SU-DHL-6 (cell line): Measurements from ENCODE around the gene RASSF9.

Experiments
- H2AFZ ChIP-seq: fragments of 200-600 bp; sonication (generic); 2 replicates; pipeline ENCODE4 v1.6.1; 2014; ENCODE audit warnings: low read depth, mild to moderate bottlenecking, moderate library complexity, mixed read lengths, antibody characterized with exemption, low read length; ENCODE audit not compliant: severe bottlenecking
- H3F3A ChIP-seq: fragments of 200-600 bp; shearing (Covaris generic); 2 replicates; pipeline ENCODE4 v1.6.0; 2016; ENCODE audit warnings: antibody characterized with exemption, mild to moderate bottlenecking; ENCODE audit not compliant: insufficient read depth
- H3K27ac ChIP-seq: fragments of 200-600 bp; sonication (generic); 2 replicates; pipeline ENCODE4 v1.5.1; 2016; ENCODE audit warnings: low read depth, mild to moderate bottlenecking, low read length, moderate library complexity, mixed read lengths
- H3K27me3 ChIP-seq: fragments of 200-600 bp; sonication (generic), shearing (Covaris generic); 2 replicates; pipeline ENCODE4 v1.6.0; 2014; ENCODE audit warnings: mild to moderate bottlenecking, low read length
- H3K36me3 ChIP-seq: fragments of 200-600 bp; sonication (generic); 2 replicates; pipeline ENCODE4 v1.6.1; 2014; ENCODE audit warnings: mild to moderate bottlenecking, low read length, mixed read lengths
- H3K4me2 ChIP-seq: fragments of 300-600, 200-600 bp; shearing (Covaris generic), sonication (generic); 2 replicates; pipeline ENCODE4 v1.6.0; 2014; ENCODE audit warnings: low read length, low read depth, mild to moderate bottlenecking; ENCODE audit not compliant: poor library complexity, severe bottlenecking
- H3K4me3 ChIP-seq: fragments of 200-600 bp; sonication (generic); 2 replicates; pipeline ENCODE4 v1.5.1; 2014; ENCODE audit warnings: antibody characterized with exemption, low read length, mild to moderate bottlenecking, mixed read lengths; ENCODE audit not compliant: insufficient read depth, poor library complexity, severe bottlenecking
- H3K79me2 ChIP-seq: fragments of 200-600 bp; sonication (generic); 2 replicates; pipeline ENCODE4 v1.6.1; 2014; ENCODE audit warnings: mild to moderate bottlenecking, low read length, moderate library complexity; ENCODE audit not compliant: insufficient read depth
- H3K9ac ChIP-seq: fragments of 200-600 bp; sonication (generic); 2 replicates; pipeline ENCODE4 v1.7.0; 2014; ENCODE audit warnings: mild to moderate bottlenecking, low read length
- H3K9me2 ChIP-seq: fragments of 200-600 bp; sonication (generic); replicated peaks from 2 replicates; pipeline ENCODE4 v1.6.1; 2014; ENCODE audit warnings: low read length; ENCODE audit not compliant: insufficient read depth
- H3K9me3 ChIP-seq: fragments of 200-600 bp; sonication (generic); 2 replicates; pipeline ENCODE4 v1.6.1; 2014; ENCODE audit warnings: low read length, mixed read lengths; ENCODE audit not compliant: insufficient read depth
- H4K20me1 ChIP-seq: fragments of 200-600 bp; sonication (generic); 2 replicates; pipeline ENCODE4 v1.6.1; 2014; ENCODE audit warnings: low read depth, mild to moderate bottlenecking, antibody characterized with exemption, low read length, moderate library complexity, mixed read lengths
- CTCF ChIP-seq: fragments of 200-600 bp; sonication (generic); IDR thresholded peaks from one replicate; pipeline ENCODE4 v1.5.1; 2017; ENCODE audit warnings: antibody characterized with exemption, mild to moderate bottlenecking, low read length, moderate library complexity; ENCODE audit not compliant: insufficient read depth, poor library complexity, severe bottlenecking
- EZH2phosphoT487 ChIP-seq: fragments of 200-600 bp; sonication (generic), shearing (Covaris generic); conservative IDR thresholded peaks from 2 replicates; pipeline ENCODE4 v1.6.1; 2018; ENCODE audit warnings: mild to moderate bottlenecking, antibody characterized with exemption, low read length, moderate library complexity, mixed read lengths

The RASSF9 gene

GRCh38 chr12:85874031-85874461 is 37.8 kb upstream of the RASSF9 start, which contains the start of gene NTS:
Gene NTS (plus strand): TSS chr12:85874295. CDS start chr12:85874404, 109 bp downstream.
- no peak within 1 kb of the TSS for H3K4me3 ChIP-seq
- no peak within 1 kb of the TSS for H3K9ac ChIP-seq
- H2AFZ ChIP-seq = no peak within 1 kb of the TSS
- H3K4me2 ChIP-seq = no peak within 1 kb of the TSS
- no peaks in the 10 kb centered on the region for H3K9me2 ChIP-seq
- H4K20me1 ChIP-seq = no peaks in the 10 kb centered on the region
- TF ChIP-seq CTCF = no peak
- no peak for TF ChIP-seq EZH2phosphoT487
- no peaks in the 10 kb centered on the region for H3K9me3 ChIP-seq
- H3F3A ChIP-seq = no peaks in the 10 kb centered on the region
- H3K79me2 ChIP-seq = no peaks in the 10 kb centered on the region
- no peaks in the 10 kb centered on the region for H3K27me3 ChIP-seq
- H3K27ac ChIP-seq = no peak within 1 kb of the TSS
- H3K36me3 ChIP-seq = no peaks in the 10 kb centered on the region

GRCh38 chr12:85872497-85873091 is 36.4 kb upstream of the RASSF9 start:
- Histone ChIP-seq H3F3A (no peaks in the 10 kb centered on the region), H3K27me3 (no peaks in the 10 kb centered on the region), H3K9me3 (no peaks in the 10 kb centered on the region), H4K20me1 (no peaks in the 10 kb centered on the region), H3K9ac (no peak overlapping the region), H3K27ac (no peak overlapping the region), H3K79me2 (no peaks in the 10 kb centered on the region), H3K4me2 (no peak overlapping the region), H3K4me3 (no peak overlapping the region), H3K36me3 (no peaks in the 10 kb centered on the region), H2AFZ (no peak overlapping the region), H3K9me2 (no peaks in the 10 kb centered on the region)
- peak; percentile 63 for TF ChIP-seq CTCF
- TF ChIP-seq EZH2phosphoT487 = no peak

GRCh38 chr12:85866986-85867776 is 31.0 kb upstream of the RASSF9 start:
- no peak overlapping the region for H3K4me3 ChIP-seq

More at GRCh38 chr12:85866986-85867776, 31.0 kb upstream of the RASSF9 start:
- H3K4me2 ChIP-seq = no peak overlapping the region
- no peak overlapping the region for H2AFZ ChIP-seq
- no peaks in the 10 kb centered on the region for H3K79me2 ChIP-seq
- H3K36me3 ChIP-seq = no peaks in the 10 kb centered on the region
- no peak overlapping the region for H3K27ac ChIP-seq
- no peak overlapping the region for H3K9ac ChIP-seq
- TF ChIP-seq EZH2phosphoT487 (no peak), CTCF (peak; percentile 42)
- no peaks in the 10 kb centered on the region for H3K9me2 ChIP-seq
- no peaks in the 10 kb centered on the region for H3F3A ChIP-seq
- H4K20me1 ChIP-seq = no peaks in the 10 kb centered on the region
- no peaks in the 10 kb centered on the region for H3K9me3 ChIP-seq
- H3K27me3 ChIP-seq = no peaks in the 10 kb centered on the region
